PC-9 (cell line): ENCODE data around the gene ZNF608.

Experiments used
- CTCF ChIP-seq: fragments of 200-600 bp; sonication (generic); conservative IDR thresholded peaks from 2 replicates; pipeline ENCODE4 v1.6.1; 2017; ENCODE audit warnings: mixed run types, antibody characterized with exemption, mild to moderate bottlenecking, moderate library complexity
- EZH2 ChIP-seq: fragments of 200-600 bp; sonication (generic); IDR thresholded peaks from 2 replicates; pipeline ENCODE4 v1.8.0; 2017; ENCODE audit warnings: antibody characterized with exemption, low read depth

- TF ChIP-seq CTCF (no peak), EZH2 (no peak)
These were observed 9.1 kb upstream of the ZNF608 start for GRCh38 chr5:124755565-124755964.
